Endodermal cell (in vitro differentiated cells): ENCODE measurements around the gene SIGLEC1. TPM values are rescaled to one million over a fixed set of nuclear protein-coding genes. Genes with fewer than 3 reads are reported as not detected.
A peak's percentile ranks its signal among the peaks of the same experiment; 100 is the strongest.

Experiments
- DNase-seq: peaks from one replicate; pipeline ENCODE4 v3.0.0-alpha.2; 2017
- H3K27ac ChIP-seq: 2 replicates; pipeline ENCODE4 v1.5.1; 2013; ENCODE audit warnings: mild to moderate bottlenecking, low read depth, low read length, moderate library complexity
- H3K27me3 ChIP-seq: 2 replicates; pipeline ENCODE4 v1.6.1; 2013; ENCODE audit warnings: mild to moderate bottlenecking, low read length, moderate library complexity; ENCODE audit not compliant: insufficient read depth, control insufficient read depth, poor library complexity, severe bottlenecking
- H3K36me3 ChIP-seq: 2 replicates; pipeline ENCODE4 v1.7.0; 2013; ENCODE audit warnings: mild to moderate bottlenecking, low read length, moderate library complexity; ENCODE audit not compliant: control insufficient read depth, insufficient read depth
- H3K4me1 ChIP-seq: one replicate; pipeline ENCODE4 v1.7.0; 2013; ENCODE audit warnings: low read length; ENCODE audit not compliant: control insufficient read depth, insufficient read depth
- H3K4me3 ChIP-seq: 2 replicates; pipeline ENCODE4 v1.5.1; 2013; ENCODE audit warnings: mild to moderate bottlenecking, low read length, moderate library complexity
- H3K9ac ChIP-seq: 2 replicates; pipeline ENCODE4 v1.6.1; 2013; ENCODE audit warnings: mild to moderate bottlenecking, low read length, moderate library complexity; ENCODE audit not compliant: poor library complexity, severe bottlenecking; ENCODE audit errors: extremely low read depth
- H3K9me3 ChIP-seq: 2 replicates; pipeline ENCODE4 v1.6.1; 2013; ENCODE audit warnings: mild to moderate bottlenecking, low read length, moderate library complexity; ENCODE audit not compliant: control insufficient read depth
- H3K27ac Mint-ChIP-seq: 2 replicates; pipeline ENCODE4 v1.8.0; 2020; ENCODE audit warnings: mixed read lengths
- H3K27me3 Mint-ChIP-seq: 2 replicates; pipeline ENCODE4 v1.8.0; 2021; ENCODE audit warnings: mild to moderate bottlenecking, mixed read lengths; ENCODE audit not compliant: insufficient read depth
- H3K36me3 Mint-ChIP-seq: 2 replicates; pipeline ENCODE4 v1.8.0; 2020; ENCODE audit warnings: low read depth, mixed read lengths
- H3K4me1 Mint-ChIP-seq: 2 replicates; pipeline ENCODE4 v1.8.0; 2020; ENCODE audit warnings: mixed read lengths
- H3K4me3 Mint-ChIP-seq: 2 replicates; pipeline ENCODE4 v1.8.0; 2020; ENCODE audit warnings: mild to moderate bottlenecking, moderate library complexity, mixed read lengths
- H3K9me3 Mint-ChIP-seq: 2 replicates; pipeline ENCODE4 v1.8.0; 2020; ENCODE audit warnings: mild to moderate bottlenecking, mixed read lengths
- CTCF ChIP-seq: fragments of 200-600 bp; sonication (generic); conservative IDR thresholded peaks from 2 replicates; pipeline ENCODE4 v1.5.0; 2021; ENCODE audit warnings: antibody characterized with exemption, mild to moderate bottlenecking
- WGBS, 2 experiments: methylation state at CpG; one replicate each; pipeline versions ENCODE4 v1.1.5 to v1.1.7; 2013; ENCODE audit warnings: missing lambda C conversion rate in 2 of 2, mixed read lengths in 1 of 2; ENCODE audit not compliant: insufficient coverage in 1 of 2, insufficient read length in 1 of 2; 5-methylcytosine and 5-hydroxymethylcytosine counted together
- total RNA-seq, 2 donors: library from RNA; stranded (reverse); fragmentation: NEBNext Ultra II Directional in 1 of 2; extraction: Animal tissue kit (Norgen Biotek cat#: 25700) in 1 of 2; gene quantifications; 2 replicates in 1 of 2; 3 replicates in 1 of 2; pipeline ENCODE4 v1.2.1, GENCODE V29; 2021

Gene SIGLEC1
- total RNA-seq, 2 donors from 2014 or later, result not detected

DNA sequence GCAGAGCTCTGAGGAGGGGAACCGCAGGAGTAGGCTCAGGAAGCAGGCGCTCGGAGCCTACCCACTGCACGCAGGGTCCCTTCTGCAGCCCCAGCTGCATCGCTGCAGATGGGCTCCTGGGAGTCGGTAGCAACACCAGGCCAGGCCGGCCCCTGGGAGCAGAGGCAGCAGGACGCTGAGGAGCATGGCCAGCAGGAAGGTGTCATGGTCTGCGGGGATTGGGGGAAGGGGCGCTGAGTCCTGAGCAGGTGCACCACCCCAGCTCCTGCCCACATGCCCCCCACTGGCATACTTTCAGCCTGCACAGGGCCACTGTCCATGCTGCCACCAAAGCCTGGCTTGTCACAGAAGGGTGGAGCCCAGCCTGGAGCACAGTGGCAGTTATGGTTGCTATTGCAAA is 41.5 kb downstream of the SIGLEC1 start:
- no peaks in the 10 kb centered on the region for H3K4me1 ChIP-seq
- Mint-ChIP-seq H3K27ac (no peak overlapping the region), H3K9me3 (no peaks in the 10 kb centered on the region), H3K36me3 (no peaks in the 10 kb centered on the region), H3K4me3 (no peak overlapping the region), H3K27me3 (peaks cover 60% of the 10 kb centered on the region), H3K4me1 (peaks cover 2% of the 10 kb centered on the region)
- no peak for TF ChIP-seq CTCF
- no peak for DNase-seq
- WGBS, 2 experiments, result 90 to 95% methylated on average over 9 to 10 of the region's 10 CpGs
- H3K9ac ChIP-seq, result no peak overlapping the region
- H3K27ac ChIP-seq, result no peak overlapping the region
- no peak overlapping the region for H3K4me3 ChIP-seq
- H3K36me3 ChIP-seq, result no peaks in the 10 kb centered on the region
- peaks cover 6% of the 10 kb centered on the region for H3K27me3 ChIP-seq
- no peaks in the 10 kb centered on the region for H3K9me3 ChIP-seq

- Histone ChIP-seq H3K27me3 (peaks cover 5% of the 10 kb centered on the region), H3K9me3 (no peaks in the 10 kb centered on the region), H3K36me3 (no peaks in the 10 kb centered on the region), H3K9ac (no peak overlapping the region), H3K4me3 (no peak overlapping the region), H3K27ac (no peak overlapping the region), H3K4me1 (no peaks in the 10 kb centered on the region)
- Mint-ChIP-seq H3K4me3 (no peak overlapping the region), H3K27me3 (peaks cover 56% of the 10 kb centered on the region), H3K4me1 (peaks cover 2% of the 10 kb centered on the region), H3K36me3 (no peaks in the 10 kb centered on the region), H3K9me3 (no peaks in the 10 kb centered on the region), H3K27ac (no peak overlapping the region)
- peak; percentile 80 for DNase-seq
- WGBS, 2 experiments, result 61 to 68% methylated on average over 3 to 6 of the region's 6 CpGs
- TF ChIP-seq CTCF, result peak; percentile 63
Observed at GRCh38 chr20:3670511-3670910, 41.9 kb downstream of the SIGLEC1 start.

- H3K4me3 Mint-ChIP-seq, result no peak overlapping the region
- H3K9me3 ChIP-seq, result no peaks in the 10 kb centered on the region
Observed at GRCh38 chr20:3669710-3670367, 42.6 kb downstream of the SIGLEC1 start.

More at GRCh38 chr20:3669710-3670367, 42.6 kb downstream of the SIGLEC1 start:
- no peaks in the 10 kb centered on the region for H3K27me3 ChIP-seq
- DNase-seq, result no peak
- Mint-ChIP-seq H3K4me1 (peaks cover 2% of the 10 kb centered on the region), H3K27ac (no peak overlapping the region), H3K9me3 (no peaks in the 10 kb centered on the region), H3K36me3 (no peaks in the 10 kb centered on the region), H3K27me3 (peaks cover 51% of the 10 kb centered on the region)
- no peak overlapping the region for H3K27ac ChIP-seq
- TF ChIP-seq CTCF, result no peak
- no peak overlapping the region for H3K4me3 ChIP-seq
- 87 to 100% methylated on average over 2 to 13 of the region's 13 CpGs for WGBS, 2 experiments
- H3K9ac ChIP-seq, result no peak overlapping the region
- H3K4me1 ChIP-seq, result no peaks in the 10 kb centered on the region
- no peaks in the 10 kb centered on the region for H3K36me3 ChIP-seq
